SK-MEL-5 (cell line): ENCODE data around the gene RHBDD3. TPM values are rescaled to one million over a fixed set of nuclear protein-coding genes. Genes with fewer than 3 reads are reported as not detected.
"Not testable (repeated sequence)": the region's sequence is repeated elsewhere in the genome, so short reads cannot be mapped to it uniquely, and the experiment has no call there.

ENCODE experiments used
- DNase-seq: peaks from one replicate; pipeline ENCODE4 v3.0.0-alpha.2; 2016; ENCODE audit warnings: low read depth, low spot score
- in situ Hi-C: cut with HindIII; loops from 2 replicates; pipeline ENCODE4 v1.10.0; 2016; ENCODE audit warnings: low sequenced_read_pairs, high pct_unique_total_duplicates, low pct_unique_long_range_greater_than_20kb
- total RNA-seq: library from RNA; depleted of rRNA; stranded (reverse); fragments of >200 nt; shearing (Covaris generic); gene quantifications from 2 replicates; pipeline ENCODE4 v1.2.3, GENCODE V29; 2014

RHBDD3 gene
- total RNA-seq, 1 experiment from 2014 or later, result 33.4 TPM

- DNase-seq, result no peak
- in situ Hi-C loops, result no loop called here
These were observed 35.5 kb downstream of the RHBDD3 start for GRCh38 chr22:29231971-29232959.

GRCh38 chr22:29230972-29231875 lies 36.6 kb downstream of the RHBDD3 start:
- DNase-seq, result no peak
- in situ Hi-C loops, result no loop called here

GRCh38 chr22:29226351-29226981 lies 41.3 kb downstream of the RHBDD3 start:
- in situ Hi-C loops, result no loop called here
- no peak for DNase-seq

GRCh38 chr22:29225422-29226090 lies 42.2 kb downstream of the RHBDD3 start:
- DNase-seq, result no peak
- in situ Hi-C loops, result no loop called here

GRCh38 chr22:29224859-29225410 lies 42.8 kb downstream of the RHBDD3 start:
- no peak for DNase-seq
- in situ Hi-C loops, result no loop called here

GRCh38 chr22:29224121-29224858 lies 43.5 kb downstream of the RHBDD3 start:
- in situ Hi-C loops, result no loop called here
- no peak for DNase-seq

- in situ Hi-C loops, result no loop called here
- no peak for DNase-seq
These were observed 47.7 kb downstream of the RHBDD3 start for GRCh38 chr22:29219881-29220670.

GRCh38 chr22:29219409-29219782 lies 48.4 kb downstream of the RHBDD3 start:
- in situ Hi-C loops, DNase-seq: not testable (repeated sequence)

- in situ Hi-C loops, result no loop called here
- no peak for DNase-seq
These were observed 48.9 kb downstream of the RHBDD3 start for GRCh38 chr22:29218758-29219408.

GRCh38 chr22:29217827-29218757 lies 49.7 kb downstream of the RHBDD3 start:
- no peak for DNase-seq
- in situ Hi-C loops, result no loop called here

GRCh38 chr22:29216873-29217666 lies 50.7 kb downstream of the RHBDD3 start:
- no peak for DNase-seq
- in situ Hi-C loops, result no loop called here

GRCh38 chr22:29216011-29216872 lies 51.5 kb downstream of the RHBDD3 start:
- no peak for DNase-seq
- in situ Hi-C loops, result no loop called here
